Measurements from ENCODE around the gene TTBK1. TPM values are rescaled to one million over a fixed set of nuclear protein-coding genes. Genes with fewer than 3 reads are reported as not detected.

The TTBK1 gene
- total and polyA plus RNA-seq, 10 of the 15 experiments (the other 5 are each of a cell fraction or from before 2014, with no cell fraction given) = 0.05 to 0.27 TPM; not detected in 8

DNA sequence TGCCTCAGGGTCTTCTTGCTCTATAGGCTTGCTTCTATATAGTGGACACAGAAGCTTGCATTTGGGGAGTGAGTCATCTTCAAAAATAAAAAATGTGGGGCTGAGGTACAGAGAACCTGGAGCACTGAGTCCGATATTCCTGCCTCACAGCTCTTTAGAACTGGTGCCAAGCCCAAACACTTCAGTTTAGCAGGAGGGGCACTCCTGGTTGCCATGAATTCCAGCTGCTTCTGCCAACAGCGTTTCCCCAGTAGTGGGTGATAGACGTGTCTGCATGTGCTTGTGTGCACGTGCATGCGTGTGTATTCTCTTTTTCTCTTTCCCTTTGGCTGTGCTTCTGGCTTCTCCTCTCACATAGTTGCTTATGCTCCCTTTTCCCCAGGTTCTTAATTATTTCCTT is 25.9 kb upstream of the TTBK1 start:
- Histone ChIP-seq H4K20me1 (ENCODE audit: control insufficient read depth, insufficient read depth) (no peaks in the 10 kb centered on the region), H3K4me3 (no peak overlapping the region), H3K27me3 (replicated peaks in 1 of 2; ENCODE audit: control insufficient read depth in 2 of 2, insufficient read depth in 2 of 2, low read length in 1 of 2) (no peaks in the 10 kb centered on the region), H3K9me3 (replicated peaks; ENCODE audit: control insufficient read depth, insufficient read depth, low read length) (no peaks in the 10 kb centered on the region), H3K4me1 (ENCODE audit: control insufficient read depth, insufficient read depth, low read length) (no peaks in the 10 kb centered on the region; the same call in 1 of the 2 replicates), H3K9ac (ENCODE audit: control insufficient read depth, insufficient read depth, low read length) (no peak overlapping the region), H3K36me3 (ENCODE audit: control insufficient read depth in 2 of 2, insufficient read depth in 2 of 2, low read length in 1 of 2) (peaks cover 0 to 1% of the 10 kb centered on the region in 2 experiments; a peak in 2 of 4 replicates), H3K4me2 (ENCODE audit: control insufficient read depth, insufficient read depth) (no peak overlapping the region), H3K79me2 (ENCODE audit: control insufficient read depth, insufficient read depth, low read length) (no peaks in the 10 kb centered on the region), H3K27ac (ENCODE audit: control insufficient read depth, insufficient read depth) (no peak overlapping the region), H2AFZ (ENCODE audit: control insufficient read depth, low read depth, low read length) (no peak overlapping the region)
- no peak for ATAC-seq
- no TSS peak for BruUV-seq (replicated peaks)
- 91% methylated on average over 5 of the region's 5 CpGs for WGBS (ENCODE audit: insufficient coverage, insufficient replicate concordance, low lambda C conversion rate, missing lambda C conversion rate)
- FAIRE-seq = no peak
- in situ Hi-C loops (cut with MboI) = no loop called here
- intact Hi-C loops (cut with micrococcal nuclease; ENCODE audit: unreplicated experiment) = no loop called here
- TF ChIP-seq CHD1 (IDR thresholded peaks at IDR 0.05; ENCODE audit: low read depth, low read length) (no peak), STAT3 (IDR thresholded peaks at IDR 0.05; ENCODE audit: low read depth, low read length) (no peak), ESRRA (IDR thresholded peaks at IDR 0.05; ENCODE audit: low read length) (no peak), FOS (IDR thresholded peaks at IDR 0.05; ENCODE audit: borderline replicate concordance, extremely low read depth, insufficient read length) (no peak), PAX8 (IDR thresholded peaks at IDR 0.05) (no peak), NFIC (IDR thresholded peaks at IDR 0.05; ENCODE audit: low read depth, low read length) (no peak), TCF12 (IDR thresholded peaks at IDR 0.05; ENCODE audit: low read depth, low read length) (no peak), TCF3 (IDR thresholded peaks at IDR 0.05; ENCODE audit: borderline replicate concordance, insufficient read depth, low read depth, low read length) (no peak), MLLT1 (IDR thresholded peaks at IDR 0.05) (no peak)
- TF ChIP-seq, protein P1, sequence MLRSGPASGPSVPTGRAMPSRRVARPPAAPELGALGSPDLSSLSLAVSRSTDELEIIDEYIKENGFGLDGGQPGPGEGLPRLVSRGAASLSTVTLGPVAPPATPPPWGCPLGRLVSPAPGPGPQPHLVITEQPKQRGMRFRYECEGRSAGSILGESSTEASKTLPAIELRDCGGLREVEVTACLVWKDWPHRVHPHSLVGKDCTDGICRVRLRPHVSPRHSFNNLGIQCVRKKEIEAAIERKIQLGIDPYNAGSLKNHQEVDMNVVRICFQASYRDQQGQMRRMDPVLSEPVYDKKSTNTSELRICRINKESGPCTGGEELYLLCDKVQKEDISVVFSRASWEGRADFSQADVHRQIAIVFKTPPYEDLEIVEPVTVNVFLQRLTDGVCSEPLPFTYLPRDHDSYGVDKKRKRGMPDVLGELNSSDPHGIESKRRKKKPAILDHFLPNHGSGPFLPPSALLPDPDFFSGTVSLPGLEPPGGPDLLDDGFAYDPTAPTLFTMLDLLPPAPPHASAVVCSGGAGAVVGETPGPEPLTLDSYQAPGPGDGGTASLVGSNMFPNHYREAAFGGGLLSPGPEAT (IDR thresholded peaks at IDR 0.05; ENCODE audit: low read depth) = no peak
- TF ChIP-seq, protein P2, sequence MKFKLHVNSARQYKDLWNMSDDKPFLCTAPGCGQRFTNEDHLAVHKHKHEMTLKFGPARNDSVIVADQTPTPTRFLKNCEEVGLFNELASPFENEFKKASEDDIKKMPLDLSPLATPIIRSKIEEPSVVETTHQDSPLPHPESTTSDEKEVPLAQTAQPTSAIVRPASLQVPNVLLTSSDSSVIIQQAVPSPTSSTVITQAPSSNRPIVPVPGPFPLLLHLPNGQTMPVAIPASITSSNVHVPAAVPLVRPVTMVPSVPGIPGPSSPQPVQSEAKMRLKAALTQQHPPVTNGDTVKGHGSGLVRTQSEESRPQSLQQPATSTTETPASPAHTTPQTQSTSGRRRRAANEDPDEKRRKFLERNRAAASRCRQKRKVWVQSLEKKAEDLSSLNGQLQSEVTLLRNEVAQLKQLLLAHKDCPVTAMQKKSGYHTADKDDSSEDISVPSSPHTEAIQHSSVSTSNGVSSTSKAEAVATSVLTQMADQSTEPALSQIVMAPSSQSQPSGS (IDR thresholded peaks at IDR 0.05; ENCODE audit: low read length) = no peak
- DNase-seq (ENCODE audit: low read depth, low spot score) = no peak
- ChIA-PET POLR2A (no interaction called here), CTCF (interaction anchor here (2.7 kb wide), 1 partner anchor 12 kb away, joined by 8 read pairs; the partner anchor contains the start of gene DNPH1), RAD21 (ENCODE audit: unreplicated experiment) (no interaction called here), SMC1A (ENCODE audit: uncharacterized antibody, unreplicated experiment) (interaction anchor here (1.4 kb wide), 1 partner anchor 21 kb away, joined by 4 read pairs; no protein-coding TSS in a partner anchor)

All from GM12878 (cell line).